Subcutaneous adipose tissue (tissue), 4 donors: Measurements from ENCODE around the gene ERCC4. TPM values are rescaled to one million over a fixed set of nuclear protein-coding genes. Genes with fewer than 3 reads are reported as not detected.

Source experiments
- CTCF ChIP-seq: fragments of 450-650 bp; IDR thresholded peaks from one replicate; pipeline ENCODE4 v1.5.1; 2016; ENCODE audit warnings: low read depth, mild to moderate bottlenecking, control low read depth, antibody characterized with exemption, moderate library complexity
- total RNA-seq, 4 donors: library from RNA; depleted of rRNA; stranded (reverse); fragments of >200 nt; gene quantifications; one replicate each; pipeline ENCODE4 v1.1.0, GENCODE V29; 2016

ERCC4 gene
- total RNA-seq, 4 donors from 2014 or later = 4.6 to 10.8 (median 8.5) TPM

- no peak for TF ChIP-seq CTCF
Observed at GRCh38 chr16:13950821-13951547, 31.0 kb downstream of the ERCC4 start.

GRCh38 chr16:13951611-13952010 lies 31.7 kb downstream of the ERCC4 start:
- no peak for TF ChIP-seq CTCF

- no peak for TF ChIP-seq CTCF
Observed at GRCh38 chr16:13953501-13953900, 33.5 kb downstream of the ERCC4 start.

- no peak for TF ChIP-seq CTCF
Observed at GRCh38 chr16:13956635-13957196, 36.8 kb downstream of the ERCC4 start.

GRCh38 chr16:13957197-13958078 lies 37.5 kb downstream of the ERCC4 start:
- no peak for TF ChIP-seq CTCF

GRCh38 chr16:13958474-13958873 lies 38.5 kb downstream of the ERCC4 start:
- TF ChIP-seq CTCF = no peak

- TF ChIP-seq CTCF = no peak
Observed at GRCh38 chr16:13959626-13960025, 39.7 kb downstream of the ERCC4 start.
